NCI-H69 (cell line): ENCODE measurements around the gene XRCC5.

Experiments used
- DNase-seq: peaks from one replicate; lab custom pipeline; 2025; lab: John Stamatoyannopoulos, UW

XRCC5 gene

DNA sequence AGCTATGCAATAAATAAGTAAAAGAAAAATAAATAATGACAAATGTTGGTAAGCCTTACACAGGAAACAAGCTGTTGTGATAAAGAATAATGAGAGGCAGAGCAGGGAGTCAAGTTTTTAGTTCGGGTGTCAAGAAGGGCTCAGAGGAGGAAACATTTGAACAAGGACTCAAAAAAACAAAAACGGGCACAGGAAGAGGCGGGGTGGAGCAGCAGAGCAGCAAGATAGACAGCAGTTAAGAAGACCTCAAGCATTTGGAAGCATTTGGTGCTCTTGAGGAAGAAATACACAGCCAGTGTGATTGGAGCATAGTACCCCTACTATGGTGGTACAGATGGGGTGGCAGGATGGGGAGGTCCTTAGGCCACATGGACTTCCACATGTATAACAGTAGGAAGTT is 24.6 kb upstream of the XRCC5 start:
- DNase-seq, result peak; percentile 3

DNA sequence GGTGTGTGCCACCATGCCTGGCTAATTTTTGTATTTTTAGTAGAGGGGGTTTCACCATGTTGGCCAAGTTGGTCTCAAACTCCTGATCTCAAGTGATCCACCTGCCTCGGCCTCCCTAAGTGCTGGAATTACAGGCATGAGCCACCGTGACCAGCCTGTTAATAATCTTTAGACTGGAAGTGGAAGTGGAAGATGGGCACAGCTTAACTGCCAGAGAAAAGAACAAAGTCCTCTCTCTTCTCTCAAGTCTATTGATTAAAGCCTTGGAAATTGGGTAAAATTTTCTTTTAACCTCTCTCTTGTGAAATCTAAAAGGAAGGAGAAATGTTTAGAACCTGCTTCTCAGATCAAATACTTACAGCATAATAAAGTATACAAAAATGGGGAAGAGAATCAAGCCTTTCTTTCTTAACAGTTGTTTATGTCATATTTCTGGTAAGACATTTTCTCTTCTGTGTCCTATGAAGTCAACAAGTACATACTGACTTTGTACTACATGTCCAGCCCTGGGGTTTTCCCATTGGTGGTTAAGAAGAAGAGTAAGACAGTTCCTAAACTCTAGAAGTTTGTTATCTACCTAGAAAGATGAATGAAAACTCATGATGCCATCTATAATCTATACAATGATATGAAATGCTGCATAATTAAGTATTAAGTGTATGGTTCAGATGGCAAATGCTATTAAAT is 22.8 kb upstream of the XRCC5 start:
- no peak for DNase-seq

DNA sequence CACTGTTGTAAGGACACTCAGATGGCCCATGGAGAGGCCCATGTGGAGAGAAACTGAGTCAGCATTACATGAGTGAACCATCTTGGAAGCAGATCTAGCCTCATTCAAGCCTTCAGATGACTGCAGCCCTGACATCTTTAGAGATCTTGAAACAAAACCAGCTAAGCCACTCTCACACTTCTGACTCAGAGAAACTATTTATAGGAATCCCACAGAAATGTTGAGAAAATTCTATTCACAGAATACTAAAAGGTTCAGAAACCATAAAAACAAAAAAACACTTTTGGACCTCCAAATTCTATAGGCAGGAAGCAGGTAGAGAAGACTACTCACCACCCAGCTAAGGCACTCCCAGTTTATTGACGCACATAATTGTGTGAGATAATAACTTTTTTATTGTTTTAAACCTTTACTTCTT is 18.8 kb upstream of the XRCC5 start:
- no peak for DNase-seq

DNA sequence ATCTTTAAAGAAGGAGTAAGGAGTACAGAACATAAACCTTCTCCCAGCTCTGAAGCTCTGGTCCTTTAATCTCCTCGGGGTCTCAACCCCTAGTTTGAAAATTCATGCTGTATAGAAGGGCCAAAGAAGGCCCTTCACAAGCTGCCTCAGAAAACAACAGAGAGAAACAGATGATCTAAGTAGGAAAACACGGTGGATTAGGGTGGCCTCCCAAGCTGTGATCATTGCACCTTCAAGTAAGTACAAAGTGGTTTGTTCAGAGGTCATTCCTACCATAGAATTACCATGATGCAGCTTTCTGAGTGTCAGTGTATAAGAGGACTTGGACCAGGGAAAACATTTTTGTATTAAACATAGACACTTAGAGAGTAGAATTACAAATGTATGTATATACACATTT is 16.5 kb upstream of the XRCC5 start:
- DNase-seq, result no peak

DNA sequence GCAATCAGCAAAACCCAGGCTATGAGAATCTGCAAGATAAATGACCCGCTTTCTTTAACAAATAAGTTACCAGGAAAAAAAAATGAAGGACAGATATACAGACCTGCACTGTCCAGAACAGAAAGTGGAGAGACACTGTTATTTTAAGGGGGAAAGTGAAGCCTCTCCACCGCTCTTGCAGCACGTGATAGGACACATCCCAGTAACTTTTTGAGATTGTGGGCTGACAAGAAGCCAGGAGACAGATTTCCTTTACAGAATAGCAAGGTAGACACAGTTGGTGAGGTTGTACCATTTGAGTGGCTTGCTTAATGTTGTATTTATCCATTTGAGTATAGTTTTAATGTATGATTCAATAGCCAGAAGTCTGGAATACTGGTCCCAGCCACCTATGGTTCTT is 14.4 kb upstream of the XRCC5 start:
- no peak for DNase-seq

DNA sequence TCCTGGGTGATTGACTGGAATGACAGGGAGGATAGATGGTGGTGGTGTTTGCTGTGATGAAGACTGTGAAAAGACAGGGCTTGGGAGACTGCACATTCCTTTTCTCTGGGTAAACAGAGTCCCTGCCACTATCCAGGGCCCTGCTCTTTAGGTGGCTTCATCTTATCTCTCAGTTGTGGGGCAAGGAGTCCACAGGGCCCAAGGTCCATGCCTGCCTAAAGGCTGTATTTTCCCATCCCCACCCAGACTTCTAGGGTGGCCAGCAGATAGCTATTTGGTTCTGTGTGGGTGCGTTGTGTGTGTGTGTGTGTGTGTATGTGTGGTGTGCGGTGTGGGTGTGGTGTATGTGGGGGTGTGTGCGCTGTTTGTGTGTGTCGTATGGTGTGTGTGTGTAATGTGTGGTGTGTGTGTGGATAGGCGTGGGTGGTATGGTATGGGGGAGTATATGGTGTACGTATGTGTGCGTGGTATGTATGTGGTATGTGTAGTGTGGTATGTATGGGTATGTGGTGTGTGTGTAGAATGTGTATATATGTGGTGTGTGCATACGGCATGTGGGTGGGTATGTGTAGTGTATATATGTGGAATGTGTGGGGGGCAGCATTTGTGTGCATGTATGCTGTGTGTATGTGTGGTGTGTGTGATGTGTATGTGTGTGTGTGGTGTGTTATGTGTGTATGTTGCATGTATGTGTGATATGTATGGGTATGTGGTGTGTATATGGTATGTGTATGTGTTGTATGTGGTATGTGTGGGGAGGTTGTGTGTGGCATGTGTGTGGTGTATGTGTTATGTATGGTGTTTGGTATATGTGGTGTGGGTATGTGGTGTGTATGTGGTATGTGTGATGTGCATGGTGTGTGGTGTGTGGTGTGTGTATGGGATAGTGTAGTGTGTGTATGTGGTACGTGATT is 10.5 kb upstream of the XRCC5 start:
- no peak for DNase-seq

DNA sequence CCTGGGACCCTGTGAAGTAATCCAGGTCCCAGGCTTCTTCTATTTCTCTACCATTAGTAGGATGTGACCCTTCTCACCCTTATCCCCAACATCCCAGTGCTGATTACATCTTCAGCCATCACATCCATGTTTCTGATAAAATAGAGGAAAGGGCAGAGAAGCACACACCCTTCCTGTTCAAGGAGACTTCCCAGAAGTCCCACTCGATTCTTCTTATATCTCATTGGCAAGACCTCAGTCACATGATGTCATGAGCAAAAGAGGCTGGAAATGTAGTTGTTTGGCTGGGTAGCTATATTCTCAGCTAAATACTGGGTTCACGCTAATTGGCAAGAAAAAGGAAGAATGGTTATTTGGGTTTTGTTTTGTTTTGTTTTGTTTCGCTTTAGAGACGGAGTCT is 8.0 kb upstream of the XRCC5 start:
- no peak for DNase-seq

DNA sequence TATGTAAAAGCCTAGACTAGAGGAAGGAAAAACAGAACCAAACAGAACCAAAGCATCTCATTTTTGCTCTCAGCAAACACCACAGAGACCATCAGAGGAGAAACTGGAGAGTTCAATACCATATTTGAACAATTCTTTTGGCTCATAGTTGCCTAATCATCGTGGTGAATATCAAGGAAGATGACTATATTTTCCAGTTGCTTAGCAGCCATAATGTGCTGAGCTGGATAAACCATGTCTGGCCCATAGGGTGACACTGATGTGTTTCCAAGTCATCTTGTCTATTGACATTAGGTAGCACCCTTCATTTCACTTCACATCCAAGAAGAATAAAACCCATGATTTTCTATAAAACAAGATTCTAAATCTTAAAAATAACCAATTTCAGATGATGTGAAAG is 5.9 kb upstream of the XRCC5 start:
- no peak for DNase-seq

DNA sequence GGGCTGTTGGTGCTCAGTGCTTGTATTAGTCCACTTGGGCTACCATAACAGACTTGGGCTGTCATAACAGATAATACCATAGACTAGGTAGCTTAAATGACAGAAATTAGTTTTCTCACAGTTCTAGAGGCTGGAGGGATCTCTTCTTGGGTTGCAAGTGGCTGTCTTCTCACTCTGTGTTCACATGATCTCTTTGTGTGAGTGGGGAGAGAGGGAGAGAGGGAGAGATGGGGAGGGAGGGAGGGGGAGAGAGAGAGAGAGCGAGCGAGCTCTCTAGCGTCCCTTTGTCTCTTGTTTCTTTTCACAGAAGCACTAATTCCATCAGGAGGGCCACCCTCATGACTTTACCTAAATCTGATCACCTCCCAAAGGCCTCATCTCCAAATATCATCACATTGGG is 4.5 kb upstream of the XRCC5 start:
- DNase-seq, result no peak

DNA sequence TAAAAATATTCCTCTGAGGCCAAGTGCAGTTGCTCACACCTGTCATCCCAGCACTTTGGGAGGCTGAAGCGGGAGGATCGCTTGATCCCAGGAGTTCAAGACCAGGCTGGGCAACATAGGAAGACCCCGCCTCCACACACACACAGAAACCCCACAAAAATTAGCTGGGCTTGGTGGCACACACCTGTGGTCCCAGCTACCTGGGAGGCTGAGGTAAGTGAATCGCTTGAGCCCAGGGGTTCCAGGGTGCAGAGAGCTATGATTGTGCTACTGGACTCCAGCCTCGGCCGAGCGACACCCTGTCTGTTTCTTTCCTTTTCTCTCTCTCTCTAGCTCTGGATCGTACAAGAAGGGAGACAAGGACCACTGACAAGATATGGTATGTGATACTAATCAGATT is 1.8 kb upstream of the XRCC5 start:
- DNase-seq, result no peak

DNA sequence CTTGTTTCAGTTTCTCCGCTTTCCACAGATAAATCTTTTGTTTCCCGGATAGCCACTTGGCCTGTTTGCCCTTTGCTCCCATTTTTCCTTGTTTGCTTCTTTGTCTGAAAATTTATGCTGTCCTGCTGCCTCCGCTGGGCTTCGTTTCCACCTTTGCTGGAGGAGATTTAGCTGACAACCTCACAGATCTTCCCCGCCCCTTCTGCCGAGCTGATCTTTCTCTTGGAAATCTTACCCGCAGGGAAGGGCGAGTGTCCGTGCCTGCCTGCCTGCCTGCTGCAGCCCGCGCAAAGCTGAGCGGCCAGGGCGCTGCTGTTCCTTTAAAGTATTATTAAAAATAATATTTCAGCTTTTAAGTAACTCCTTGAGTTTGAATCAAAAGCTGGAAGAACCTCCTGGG is 1.4 kb upstream of the XRCC5 start:
- no peak for DNase-seq

DNA sequence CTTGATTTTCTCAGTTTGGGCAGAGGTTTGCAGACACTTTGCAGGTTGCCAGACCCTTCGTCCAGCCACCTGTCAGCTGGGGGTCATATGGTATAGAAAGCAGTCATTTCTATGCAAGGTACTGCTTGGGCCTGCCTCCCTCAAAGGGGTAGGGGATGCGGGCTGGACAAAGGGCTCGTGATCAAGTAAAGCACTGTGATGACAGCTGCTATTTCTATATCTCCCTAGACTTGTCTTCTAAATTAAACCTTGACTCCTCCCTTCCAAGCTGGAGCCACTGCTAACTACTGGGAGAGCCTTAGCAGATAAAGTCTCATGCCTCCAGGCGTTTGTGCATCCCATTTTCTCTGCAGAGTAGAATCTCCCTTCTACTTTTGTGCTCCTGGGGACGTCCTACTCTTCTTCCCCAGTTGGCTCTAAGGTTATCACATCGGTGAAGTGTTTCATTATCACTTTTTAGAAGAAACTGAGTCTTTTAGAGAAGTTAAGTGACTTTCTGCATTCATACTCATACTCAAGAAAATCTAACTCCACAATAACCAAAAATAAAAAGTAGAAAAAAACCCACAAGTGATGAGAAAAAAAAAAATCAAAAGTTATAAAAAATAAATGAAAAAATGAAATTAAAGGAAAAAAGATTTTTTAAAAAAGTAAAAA is 710 bp upstream of the XRCC5 start:
- peak; percentile 40 for DNase-seq

DNA sequence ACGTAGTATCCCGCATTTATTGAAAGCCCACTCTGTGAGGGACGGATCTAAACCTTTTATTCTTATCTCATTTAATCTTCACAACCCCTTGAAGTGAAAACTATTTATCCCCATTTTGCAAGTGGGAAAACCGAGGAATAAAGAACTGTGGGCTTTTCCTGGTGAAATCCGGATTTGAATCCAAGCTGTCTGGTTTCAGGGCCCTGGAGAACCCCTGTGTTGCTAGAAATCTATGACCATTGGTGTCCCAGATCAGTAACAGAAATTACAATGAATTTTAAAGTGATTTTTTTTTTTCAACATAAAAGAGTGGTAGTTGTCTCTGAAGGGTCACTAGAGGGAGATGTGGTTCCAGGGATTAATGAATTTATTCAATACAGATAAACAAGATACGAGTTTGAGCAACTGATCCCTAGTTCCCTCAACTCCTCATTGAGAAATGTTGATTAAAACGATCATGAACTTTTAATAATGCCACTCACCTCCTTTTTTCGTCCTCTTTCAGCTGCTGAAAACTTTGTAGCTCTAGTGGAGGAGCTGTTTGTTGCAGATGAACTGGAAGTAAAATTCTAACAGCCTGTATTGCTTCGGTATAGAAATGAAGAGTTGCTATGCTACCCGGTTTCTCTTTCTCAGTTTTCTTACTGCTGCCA is 940 bp downstream of the XRCC5 start:
- DNase-seq, result peak; percentile 22

DNA sequence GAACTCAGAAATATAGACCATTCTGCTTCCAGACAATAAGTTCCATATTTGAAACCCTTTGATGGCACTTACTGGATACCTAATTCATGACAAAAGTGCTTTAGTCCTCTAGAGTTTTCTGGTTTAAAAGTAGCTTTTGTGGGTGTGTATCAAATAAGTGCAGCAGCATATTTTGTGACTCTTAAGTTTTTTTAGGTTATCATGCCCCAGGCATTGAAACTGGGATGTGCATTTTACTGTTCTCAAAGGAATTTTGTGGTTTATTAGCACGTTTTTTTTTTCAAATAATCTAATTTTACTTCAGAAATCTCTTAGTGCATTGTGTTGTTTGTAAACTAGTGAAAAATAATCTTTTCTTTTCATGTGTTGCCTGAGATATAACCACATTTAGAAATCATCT is 1.5 kb downstream of the XRCC5 start:
- DNase-seq, result no peak

DNA sequence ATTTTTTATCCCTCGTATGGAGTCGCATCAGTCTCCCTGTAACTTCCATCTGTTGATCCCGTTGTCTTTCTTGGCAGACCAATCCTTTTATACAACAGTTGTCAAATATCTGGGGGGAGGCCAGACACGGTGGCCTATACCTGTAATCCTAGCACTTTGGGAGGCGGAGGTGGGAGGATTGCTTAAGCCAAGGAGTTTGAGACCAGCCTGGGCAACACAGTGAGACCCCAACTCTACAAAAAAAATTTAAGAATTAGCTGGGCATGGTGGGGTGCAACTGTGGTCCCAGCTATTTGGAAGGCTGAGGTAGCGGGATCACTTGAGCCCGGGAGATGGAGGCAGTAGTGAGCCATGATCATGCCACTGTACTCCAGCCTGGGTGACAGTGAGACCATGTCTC is 2.0 kb downstream of the XRCC5 start:
- DNase-seq, result no peak

DNA sequence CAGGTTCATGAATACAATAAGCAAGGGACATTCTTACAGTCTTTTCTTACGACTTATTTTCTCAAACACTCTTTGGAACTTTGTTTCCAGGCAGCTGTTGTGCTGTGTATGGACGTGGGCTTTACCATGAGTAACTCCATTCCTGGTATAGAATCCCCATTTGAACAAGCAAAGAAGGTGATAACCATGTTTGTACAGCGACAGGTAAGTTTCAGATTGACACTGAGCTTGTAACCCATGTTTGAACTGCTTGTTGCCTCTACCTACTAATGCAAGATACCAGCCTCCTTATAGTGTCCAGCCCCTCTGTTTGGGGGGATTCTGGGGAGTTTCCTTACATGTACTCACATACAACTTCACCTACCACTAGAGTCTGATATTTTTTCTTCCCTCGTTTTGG is 3.8 kb downstream of the XRCC5 start:
- no peak for DNase-seq

DNA sequence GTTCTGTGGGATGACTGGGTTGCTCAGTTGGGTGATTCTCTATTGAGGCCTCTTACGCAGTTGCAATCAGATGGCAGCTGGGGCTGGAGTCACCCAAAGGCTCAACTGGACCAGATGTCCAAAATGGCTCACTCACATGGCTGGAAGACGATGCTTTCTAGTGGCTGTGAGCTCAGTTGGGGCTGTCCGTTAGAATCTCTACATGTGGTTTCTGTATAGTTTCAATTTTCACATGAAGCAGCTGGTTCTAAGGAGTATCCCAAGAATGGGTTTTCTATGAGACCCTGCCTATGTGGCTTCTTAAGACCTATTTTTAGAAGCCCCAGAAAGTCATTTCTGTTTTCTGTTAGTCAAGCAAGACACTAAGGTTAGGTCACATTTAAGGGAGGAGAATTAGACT is 4.4 kb downstream of the XRCC5 start:
- no peak for DNase-seq

DNA sequence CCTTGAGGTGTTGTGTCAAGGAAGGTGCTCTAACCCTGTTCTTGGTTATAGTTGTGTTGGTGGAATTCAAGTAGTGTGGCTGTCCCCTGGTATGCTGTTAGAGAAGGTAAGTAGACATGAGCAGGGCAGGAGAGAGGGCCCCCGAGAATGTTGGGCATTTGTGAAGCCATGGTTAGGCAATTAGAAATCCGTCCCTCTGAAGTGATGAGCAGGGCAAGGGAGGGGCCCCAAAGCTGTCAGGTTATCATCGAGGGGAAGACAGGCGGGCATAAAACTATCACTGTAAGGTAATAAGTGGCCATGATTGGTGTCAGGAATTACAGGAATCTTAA is 5.2 kb downstream of the XRCC5 start:
- DNase-seq, result no peak

DNA sequence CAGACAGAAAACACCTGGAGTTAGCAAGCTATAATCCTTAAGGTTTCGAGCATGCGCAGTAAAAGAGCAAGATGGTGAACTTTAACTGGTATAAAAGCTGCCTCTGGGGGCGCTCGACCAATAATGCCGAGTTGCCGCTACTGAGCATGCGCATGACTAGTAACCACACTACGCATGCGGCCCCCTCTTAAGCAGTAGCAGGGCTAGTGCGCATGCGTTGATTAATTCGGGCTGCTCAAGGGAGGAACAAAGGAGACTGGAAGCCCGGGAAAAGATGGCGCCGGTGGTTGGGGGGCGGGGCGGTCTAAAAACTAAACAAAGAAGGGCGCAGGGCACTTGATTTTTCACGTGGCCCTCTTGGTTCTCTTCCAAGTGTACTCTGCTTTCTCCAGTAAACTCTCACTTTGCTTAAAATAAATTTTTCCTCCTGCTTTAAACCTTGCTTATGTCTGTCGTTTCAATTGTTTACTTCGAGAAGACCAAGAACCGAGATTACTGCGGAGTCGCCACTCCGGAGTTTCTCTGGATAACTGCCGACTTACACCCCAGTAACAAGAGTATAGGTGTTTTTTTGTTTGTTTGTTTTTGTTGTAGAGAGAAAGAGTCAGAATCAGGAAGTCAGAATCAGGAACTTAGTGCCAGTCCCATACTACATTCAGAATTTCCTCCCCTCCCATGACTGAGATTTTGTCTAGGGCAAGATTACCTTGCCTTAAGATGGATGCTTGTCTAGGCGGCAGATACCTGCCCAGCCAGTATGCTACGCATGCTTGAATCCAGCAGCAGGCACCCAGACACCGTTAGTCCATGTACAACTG is 5.8 kb downstream of the XRCC5 start:
- peak; percentile 97 for DNase-seq

DNA sequence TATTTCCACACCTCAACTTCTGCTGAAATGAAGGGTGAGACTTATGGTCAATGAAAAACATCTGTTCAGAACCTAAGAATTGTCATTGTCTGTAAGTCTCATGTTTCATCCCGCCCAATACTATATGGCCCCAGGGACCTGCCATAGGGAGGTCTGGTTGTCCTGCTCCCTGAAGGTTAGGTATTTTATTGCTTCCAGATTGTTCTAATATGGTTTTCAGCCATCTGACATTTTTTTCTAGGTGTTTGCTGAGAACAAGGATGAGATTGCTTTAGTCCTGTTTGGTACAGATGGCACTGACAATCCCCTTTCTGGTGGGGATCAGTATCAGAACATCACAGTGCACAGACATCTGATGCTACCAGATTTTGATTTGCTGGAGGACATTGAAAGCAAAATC is 7.3 kb downstream of the XRCC5 start:
- DNase-seq, result peak; percentile 66

DNA sequence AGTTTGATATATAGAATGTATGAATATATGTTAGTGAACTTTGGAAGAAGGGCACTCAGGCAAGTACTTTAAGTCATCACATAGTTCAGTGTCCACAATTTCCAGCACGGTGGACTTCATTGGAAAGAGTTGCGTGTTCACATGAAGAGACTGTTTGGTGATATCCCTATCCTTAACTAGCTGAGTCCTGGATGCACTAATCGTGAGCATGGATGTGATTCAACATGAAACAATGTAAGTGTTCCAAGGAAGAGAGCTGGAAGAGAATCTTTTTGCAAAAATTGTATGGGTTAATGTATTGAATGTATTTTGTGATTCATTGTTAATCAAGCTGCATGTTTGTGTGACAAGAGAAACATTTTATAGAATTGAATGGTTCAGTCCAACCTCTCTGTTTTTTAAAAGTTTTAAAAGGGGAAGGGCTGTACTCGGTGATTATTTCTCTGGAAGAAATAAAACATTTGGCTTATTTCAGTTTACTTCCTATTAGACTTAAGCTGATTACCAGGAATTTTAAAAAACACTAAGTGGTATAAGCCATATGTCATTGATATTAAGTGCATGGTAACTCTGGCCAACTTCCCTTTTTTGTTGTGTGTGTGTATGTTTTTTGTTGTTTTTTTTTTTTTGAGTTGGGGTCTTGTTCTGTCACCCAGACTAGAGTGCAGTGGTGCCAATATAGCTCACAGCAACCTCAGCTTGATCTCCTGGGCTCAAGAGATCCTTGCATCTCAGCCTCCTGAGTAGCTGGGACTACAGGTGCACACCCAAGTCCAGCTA is 8.6 kb downstream of the XRCC5 start:
- DNase-seq, result no peak
